ENCODE measurements around the gene DLX3. TPM values are rescaled to one million over a fixed set of nuclear protein-coding genes. Genes with fewer than 3 reads are reported as not detected.

DLX3 gene
- total RNA-seq, 1 donor from 2014 or later = not detected

DNA sequence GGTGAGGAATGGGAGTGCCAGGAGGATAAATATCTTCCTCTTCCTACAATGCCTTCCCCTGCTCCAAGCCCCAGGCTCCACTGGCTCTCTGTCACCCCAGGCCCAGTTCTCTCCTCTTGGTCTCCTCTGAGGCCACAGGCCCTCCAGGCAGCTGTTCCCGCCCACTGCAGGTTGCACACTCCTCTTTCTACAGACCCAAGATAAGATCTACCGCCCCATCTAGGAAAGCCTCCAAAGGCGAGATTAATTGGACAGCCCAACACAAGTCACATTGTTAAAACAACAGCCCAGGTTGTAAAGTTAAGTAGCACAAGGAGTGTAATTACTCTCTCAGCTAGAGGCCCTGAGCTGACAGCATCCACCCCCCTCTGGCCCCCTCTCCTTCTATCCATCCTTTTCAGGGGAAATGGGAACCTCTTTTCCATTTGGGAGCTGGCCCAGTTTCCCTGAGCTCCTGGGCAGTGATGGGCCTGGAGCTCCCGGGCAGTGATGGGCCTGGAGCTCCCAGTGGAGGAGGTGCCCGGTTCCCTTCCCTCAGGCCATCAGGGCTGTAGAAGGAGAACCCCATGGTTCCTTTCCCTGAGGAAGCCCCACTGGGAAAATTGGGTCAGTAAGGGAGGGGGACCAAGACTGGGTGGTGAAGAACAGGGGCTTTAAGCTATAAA lies 18.7 kb downstream of the DLX3 start:
- no peak overlapping the region for H3K27ac Mint-ChIP-seq (ENCODE audit: unreplicated experiment)
- no peak overlapping the region for H3K4me3 Mint-ChIP-seq (ENCODE audit: unreplicated experiment)
- TF ChIP-seq, protein P1, sequence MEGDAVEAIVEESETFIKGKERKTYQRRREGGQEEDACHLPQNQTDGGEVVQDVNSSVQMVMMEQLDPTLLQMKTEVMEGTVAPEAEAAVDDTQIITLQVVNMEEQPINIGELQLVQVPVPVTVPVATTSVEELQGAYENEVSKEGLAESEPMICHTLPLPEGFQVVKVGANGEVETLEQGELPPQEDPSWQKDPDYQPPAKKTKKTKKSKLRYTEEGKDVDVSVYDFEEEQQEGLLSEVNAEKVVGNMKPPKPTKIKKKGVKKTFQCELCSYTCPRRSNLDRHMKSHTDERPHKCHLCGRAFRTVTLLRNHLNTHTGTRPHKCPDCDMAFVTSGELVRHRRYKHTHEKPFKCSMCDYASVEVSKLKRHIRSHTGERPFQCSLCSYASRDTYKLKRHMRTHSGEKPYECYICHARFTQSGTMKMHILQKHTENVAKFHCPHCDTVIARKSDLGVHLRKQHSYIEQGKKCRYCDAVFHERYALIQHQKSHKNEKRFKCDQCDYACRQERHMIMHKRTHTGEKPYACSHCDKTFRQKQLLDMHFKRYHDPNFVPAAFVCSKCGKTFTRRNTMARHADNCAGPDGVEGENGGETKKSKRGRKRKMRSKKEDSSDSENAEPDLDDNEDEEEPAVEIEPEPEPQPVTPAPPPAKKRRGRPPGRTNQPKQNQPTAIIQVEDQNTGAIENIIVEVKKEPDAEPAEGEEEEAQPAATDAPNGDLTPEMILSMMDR (IDR thresholded peaks at IDR 0.05) = no peak
- peaks cover 12% of the 10 kb centered on the region for H3K4me1 Mint-ChIP-seq (ENCODE audit: unreplicated experiment)
- DNase-seq (ENCODE audit: extremely low spot score, unreplicated experiment) = no peak
- no peaks in the 10 kb centered on the region for H3K36me3 Mint-ChIP-seq (ENCODE audit: unreplicated experiment)
- H3K9me3 Mint-ChIP-seq (ENCODE audit: unreplicated experiment) = no peaks in the 10 kb centered on the region
- peaks cover 90% of the 10 kb centered on the region for H3K27me3 Mint-ChIP-seq (ENCODE audit: unreplicated experiment)

DNA sequence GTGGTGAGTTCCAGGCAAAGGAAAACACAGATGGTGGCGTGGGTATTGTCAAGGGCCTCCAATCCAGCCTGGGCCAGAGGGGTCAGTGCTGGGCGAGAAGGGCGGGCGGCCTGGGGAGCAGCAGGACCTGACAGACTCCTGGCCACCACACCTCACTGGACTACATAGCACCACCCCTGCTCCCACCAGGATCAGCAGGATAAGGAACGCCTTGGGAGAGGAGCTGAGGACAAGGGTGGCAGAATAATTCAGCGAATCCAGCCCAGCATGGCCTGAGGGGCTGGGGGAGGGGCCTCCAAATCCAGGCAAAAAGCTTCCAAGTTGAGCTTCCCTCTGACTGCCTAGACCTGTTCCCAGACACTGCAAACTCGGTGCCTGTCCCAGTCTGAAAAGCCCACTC lies 19.5 kb downstream of the DLX3 start:
- Mint-ChIP-seq H3K9me3 (ENCODE audit: unreplicated experiment) (no peaks in the 10 kb centered on the region), H3K27ac (ENCODE audit: unreplicated experiment) (no peak overlapping the region), H3K4me3 (ENCODE audit: unreplicated experiment) (no peak overlapping the region), H3K4me1 (ENCODE audit: unreplicated experiment) (peaks cover 14% of the 10 kb centered on the region), H3K27me3 (ENCODE audit: unreplicated experiment) (peaks cover 90% of the 10 kb centered on the region), H3K36me3 (ENCODE audit: unreplicated experiment) (no peaks in the 10 kb centered on the region)
- TF ChIP-seq, protein P1 (IDR thresholded peaks at IDR 0.05) = no peak
- no peak for DNase-seq (ENCODE audit: extremely low spot score, unreplicated experiment)

DNA sequence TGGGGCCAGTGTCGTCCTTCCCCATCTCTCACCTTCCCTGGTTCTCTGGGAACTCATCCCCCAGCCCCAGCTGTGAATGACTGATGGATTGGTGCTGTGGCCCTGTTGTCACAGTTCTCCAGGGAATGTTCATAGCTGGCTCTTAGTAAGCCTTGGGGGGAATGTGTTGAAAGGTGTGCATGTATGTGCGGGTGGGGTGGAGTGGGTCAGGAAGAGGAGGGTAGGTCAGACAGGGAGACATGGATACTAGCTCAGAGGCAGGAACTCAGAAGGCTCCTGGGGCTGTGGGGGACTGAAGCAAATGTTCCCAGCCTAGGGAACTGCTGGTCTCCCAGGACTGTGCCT lies 21.8 kb downstream of the DLX3 start:
- H3K4me1 Mint-ChIP-seq (ENCODE audit: unreplicated experiment) = peaks cover 26% of the 10 kb centered on the region
- no peak overlapping the region for H3K27ac Mint-ChIP-seq (ENCODE audit: unreplicated experiment)
- H3K27me3 Mint-ChIP-seq (ENCODE audit: unreplicated experiment) = peaks cover 86% of the 10 kb centered on the region
- no peak overlapping the region for H3K4me3 Mint-ChIP-seq (ENCODE audit: unreplicated experiment)
- no peaks in the 10 kb centered on the region for H3K36me3 Mint-ChIP-seq (ENCODE audit: unreplicated experiment)
- DNase-seq (ENCODE audit: extremely low spot score, unreplicated experiment) = no peak
- TF ChIP-seq, protein P1 (IDR thresholded peaks at IDR 0.05) = no peak
- no peaks in the 10 kb centered on the region for H3K9me3 Mint-ChIP-seq (ENCODE audit: unreplicated experiment)

DNA sequence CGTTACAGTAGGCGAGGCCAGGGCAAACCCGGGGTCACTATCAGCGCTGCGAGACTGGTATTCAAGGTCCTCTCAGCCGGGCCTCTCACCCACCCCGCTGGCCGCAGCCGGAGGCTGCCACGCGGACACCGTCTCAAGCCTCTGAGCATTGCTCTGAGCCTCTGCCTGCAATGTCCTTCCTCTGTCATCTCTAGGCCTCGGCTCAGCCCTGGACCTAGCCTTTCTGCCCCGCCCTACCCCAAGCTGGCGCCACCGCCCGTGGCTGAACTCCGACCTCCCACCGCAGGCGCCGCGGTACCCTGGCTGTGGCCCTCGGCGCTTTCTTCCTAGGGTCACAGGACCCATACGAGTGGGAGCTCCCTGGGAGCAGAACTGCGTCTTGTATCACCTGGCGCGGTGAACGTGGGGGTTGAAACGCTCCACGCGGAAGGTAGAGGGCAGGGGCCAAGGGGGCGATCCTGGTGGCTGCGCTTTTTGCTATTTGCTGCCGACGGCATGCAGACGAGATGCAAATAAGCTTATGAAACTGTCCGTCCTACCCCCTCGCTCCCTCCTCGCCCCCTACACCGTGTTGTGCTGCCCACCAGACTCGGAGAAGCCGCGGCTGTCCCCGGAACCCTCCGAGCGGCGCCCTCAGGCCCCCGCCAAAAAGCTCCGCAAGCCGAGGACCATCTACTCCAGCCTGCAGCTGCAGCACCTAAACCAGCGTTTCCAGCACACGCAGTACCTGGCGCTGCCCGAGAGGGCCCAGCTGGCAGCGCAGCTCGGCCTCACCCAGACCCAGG lies 22.3 kb downstream of the DLX3 start:
- DNase-seq (ENCODE audit: extremely low spot score, unreplicated experiment) = no peak
- H3K4me1 Mint-ChIP-seq (ENCODE audit: unreplicated experiment) = peaks cover 26% of the 10 kb centered on the region
- H3K27ac Mint-ChIP-seq (ENCODE audit: unreplicated experiment) = no peak overlapping the region
- TF ChIP-seq, protein P1 (IDR thresholded peaks at IDR 0.05) = no peak
- H3K4me3 Mint-ChIP-seq (ENCODE audit: unreplicated experiment) = no peak overlapping the region
- no peaks in the 10 kb centered on the region for H3K36me3 Mint-ChIP-seq (ENCODE audit: unreplicated experiment)
- H3K9me3 Mint-ChIP-seq (ENCODE audit: unreplicated experiment) = no peaks in the 10 kb centered on the region
- H3K27me3 Mint-ChIP-seq (ENCODE audit: unreplicated experiment) = peaks cover 88% of the 10 kb centered on the region

DNA sequence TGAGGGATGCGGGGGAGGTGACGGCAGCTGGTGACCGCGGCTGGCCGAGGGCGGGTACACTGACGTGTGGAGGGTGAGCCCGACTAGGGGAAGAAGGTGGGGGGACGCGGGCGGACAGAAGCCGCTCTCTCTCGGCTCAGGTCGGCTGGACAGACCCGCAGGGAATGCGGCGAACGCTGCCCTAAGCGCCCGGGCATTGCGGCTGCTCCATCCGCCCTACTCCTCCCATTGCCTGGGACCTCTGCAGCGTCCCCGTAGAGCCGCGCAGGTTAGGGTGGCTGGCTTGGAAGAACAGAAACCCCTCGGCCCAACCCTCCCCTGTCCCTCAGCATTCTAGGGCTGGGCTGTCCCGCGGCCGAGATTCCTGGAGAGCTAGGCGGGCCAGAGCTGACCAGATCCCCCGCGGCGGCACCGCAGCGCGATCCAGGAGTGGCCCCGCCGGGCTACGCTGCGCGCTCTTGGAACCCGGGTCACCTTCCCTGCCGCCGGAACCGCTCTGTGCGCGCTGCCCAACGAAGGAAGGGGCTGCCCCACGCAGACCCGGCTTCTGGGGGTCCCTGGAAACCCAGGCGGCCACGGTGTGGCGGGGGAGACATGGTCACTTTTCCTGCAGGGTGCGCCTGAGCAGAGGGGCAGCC lies 23.1 kb downstream of the DLX3 start:
- Mint-ChIP-seq H3K9me3 (ENCODE audit: unreplicated experiment) (no peaks in the 10 kb centered on the region), H3K4me3 (ENCODE audit: unreplicated experiment) (peak overlapping the region; percentile 48), H3K27me3 (ENCODE audit: unreplicated experiment) (peaks cover 88% of the 10 kb centered on the region), H3K4me1 (ENCODE audit: unreplicated experiment) (peaks cover 26% of the 10 kb centered on the region), H3K36me3 (ENCODE audit: unreplicated experiment) (no peaks in the 10 kb centered on the region), H3K27ac (ENCODE audit: unreplicated experiment) (no peak overlapping the region)
- no peak for DNase-seq (ENCODE audit: extremely low spot score, unreplicated experiment)
- TF ChIP-seq, protein P1 (IDR thresholded peaks at IDR 0.05) = no peak

Measured in osteocyte (in vitro differentiated cells).